WERI-Rb-1 (cell line): ENCODE measurements around the gene RTKN.
A peak's percentile ranks its signal among the peaks of the same experiment; 100 is the strongest.
"Not testable (repeated sequence)": the region's sequence is repeated elsewhere in the genome, so short reads cannot be mapped to it uniquely, and the experiment has no call there.

ENCODE experiments used
- DNase-seq: peaks from one replicate; pipeline ENCODE4 v3.0.0-alpha.2; 2020
- H3K27ac ChIP-seq: fragments of 250-450 bp; sonication (Bioruptor Pico); 2 replicates; pipeline ENCODE4 v1.5.1; 2020; ENCODE audit warnings: mild to moderate bottlenecking, moderate library complexity
- H3K27me3 ChIP-seq: fragments of 250-450 bp; sonication (Bioruptor Pico); 2 replicates; pipeline ENCODE4 v1.5.1; 2021; ENCODE audit warnings: mild to moderate bottlenecking, low read depth, moderate library complexity; ENCODE audit not compliant: insufficient read depth, severe bottlenecking
- H3K36me3 ChIP-seq: fragments of 250-450 bp; sonication (Bioruptor Pico); 2 replicates; pipeline ENCODE4 v1.5.1; 2020; ENCODE audit warnings: mild to moderate bottlenecking, moderate library complexity
- H3K4me3 ChIP-seq: 2 replicates; pipeline ENCODE4 v1.5.1; 2011; ENCODE audit warnings: low read depth, mild to moderate bottlenecking, control low read depth, low read length
- H3K9me3 ChIP-seq: fragments of 250-450 bp; sonication (Bioruptor Pico); 2 replicates; pipeline ENCODE4 v1.5.1; 2021; ENCODE audit warnings: mild to moderate bottlenecking, moderate library complexity; ENCODE audit not compliant: severe bottlenecking
- CTCF ChIP-seq: IDR thresholded peaks from 2 replicates; pipeline ENCODE4 v1.5.1; 2011; ENCODE audit warnings: low read depth, mild to moderate bottlenecking, control low read depth, inconsistent platforms, low read length

RTKN gene

GRCh38 chr2:74425523-74425922 lies 16.2 kb downstream of the RTKN start:
- TF ChIP-seq CTCF, result no peak
- Histone ChIP-seq H3K4me3 (no peak overlapping the region), H3K27me3 (no peaks in the 10 kb centered on the region), H3K27ac (no peak overlapping the region), H3K36me3 (peaks cover 46% of the 10 kb centered on the region), H3K9me3 (no peaks in the 10 kb centered on the region)
- no peak for DNase-seq

- DNase-seq, result no peak
- Histone ChIP-seq H3K9me3 (no peaks in the 10 kb centered on the region), H3K27ac (no peak overlapping the region), H3K36me3 (peaks cover 41% of the 10 kb centered on the region), H3K4me3 (no peak overlapping the region), H3K27me3 (no peaks in the 10 kb centered on the region)
- TF ChIP-seq CTCF, result no peak
Measured at GRCh38 chr2:74424995-74425406, 16.7 kb downstream of the RTKN start.

DNA sequence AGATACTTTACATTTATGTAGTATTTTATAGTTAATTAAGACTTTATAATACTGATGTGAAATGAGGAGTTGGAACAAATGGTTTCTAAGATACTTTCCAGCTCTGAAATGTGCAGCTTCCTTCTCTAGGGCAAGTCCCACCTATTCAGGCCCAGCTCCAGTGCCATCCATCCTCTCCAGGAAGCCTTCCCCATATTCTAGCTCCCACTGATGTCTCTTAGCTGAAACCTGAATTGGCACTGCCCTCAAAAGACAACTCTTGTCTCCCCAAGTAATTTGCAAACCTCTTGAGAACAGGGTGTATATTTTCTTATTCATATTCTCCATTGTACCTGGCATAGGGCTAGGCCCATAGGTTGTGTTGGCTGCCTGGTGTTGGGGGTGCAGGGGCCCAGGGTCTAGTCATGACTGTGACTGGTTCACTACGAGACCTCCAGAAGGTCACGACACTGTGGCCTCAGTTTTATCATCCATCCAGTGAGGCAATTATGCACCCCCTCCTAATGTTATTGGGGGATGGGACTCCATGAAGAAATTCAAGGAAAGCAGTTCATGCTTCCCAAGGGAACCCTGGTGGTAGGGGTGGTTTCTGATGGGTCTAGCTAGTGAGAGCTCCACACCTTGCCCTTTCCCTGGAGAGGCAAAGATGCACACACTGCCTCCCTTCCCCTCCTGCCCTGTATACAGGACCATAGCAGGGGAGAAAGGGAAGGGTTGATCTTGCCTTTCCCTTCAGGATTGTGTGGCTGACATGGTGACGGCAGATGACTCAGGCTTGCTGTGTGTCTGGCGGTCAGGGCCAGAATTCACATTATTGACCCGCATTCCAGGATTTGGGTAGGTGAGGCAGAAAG lies 17.4 kb downstream of the RTKN start:
- H3K4me3 ChIP-seq, result no peak overlapping the region
- peaks cover 35% of the 10 kb centered on the region for H3K36me3 ChIP-seq
- no peak overlapping the region for H3K27ac ChIP-seq
- no peak for TF ChIP-seq CTCF
- DNase-seq, result no peak
- H3K9me3 ChIP-seq, result no peaks in the 10 kb centered on the region
- H3K27me3 ChIP-seq, result no peaks in the 10 kb centered on the region

DNA sequence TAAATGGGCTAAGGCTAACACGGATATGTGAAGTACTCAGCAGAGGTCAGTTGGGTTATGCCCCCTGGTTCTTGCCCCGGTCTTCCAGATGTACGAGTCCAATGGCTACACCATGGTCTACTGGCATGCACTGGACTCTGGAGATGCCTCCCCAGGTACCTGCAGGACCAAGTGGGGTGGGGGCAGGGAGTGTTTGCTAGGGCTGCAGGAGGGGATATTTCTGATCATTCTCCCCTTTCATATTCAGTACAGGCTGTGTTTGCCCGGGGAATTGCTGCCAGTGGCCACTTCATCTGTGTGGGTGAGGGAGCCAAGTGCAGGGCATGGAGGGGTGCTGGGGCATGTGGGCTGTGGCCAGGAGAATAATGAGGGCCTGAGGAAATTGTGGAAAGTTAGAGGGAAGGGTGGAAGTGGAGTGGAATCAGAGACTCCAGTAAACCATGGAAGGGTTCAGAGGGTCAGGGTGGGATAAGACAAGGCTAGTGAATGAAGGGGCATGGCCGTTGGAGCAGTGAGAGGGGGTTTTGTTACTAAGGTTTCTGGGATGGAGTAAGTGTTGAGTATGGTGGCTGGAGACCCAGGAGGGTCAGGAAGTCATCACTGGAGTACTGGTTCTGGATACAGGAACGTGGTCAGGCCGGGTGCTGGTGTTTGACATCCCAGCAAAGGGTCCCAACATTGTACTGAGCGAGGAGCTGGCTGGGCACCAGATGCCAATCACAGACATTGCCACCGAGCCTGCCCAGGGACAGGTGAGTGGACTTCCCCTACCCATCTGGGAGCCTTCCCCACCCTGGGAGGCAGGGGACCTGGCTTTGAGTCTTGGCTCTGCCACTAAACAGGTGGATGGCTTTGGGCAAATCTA lies 18.3 kb downstream of the RTKN start:
- Histone ChIP-seq H3K27ac (no peak overlapping the region), H3K9me3 (no peaks in the 10 kb centered on the region), H3K36me3 (peaks cover 26% of the 10 kb centered on the region), H3K4me3 (no peak overlapping the region), H3K27me3 (no peaks in the 10 kb centered on the region)
- DNase-seq, result no peak
- no peak for TF ChIP-seq CTCF

- no peaks in the 10 kb centered on the region for H3K27me3 ChIP-seq
- peak within 1 kb of the TSS; percentile 83 for H3K27ac ChIP-seq
- H3K36me3 ChIP-seq, result peaks cover 12% of the 10 kb centered on the region
- TF ChIP-seq CTCF, result no peak
- peak; percentile 96 for DNase-seq
- H3K4me3 ChIP-seq, result peak within 1 kb of the TSS; percentile 88
- no peaks in the 10 kb centered on the region for H3K9me3 ChIP-seq
Measured at GRCh38 chr2:74421221-74421870, 20.4 kb downstream of the RTKN start, which contains the start of the genes C2orf81 and WDR54. TSS of gene C2orf81 (minus strand) at chr2:74421619. CDS start at chr2:74421560, 59 bp downstream. TSS of gene WDR54 (plus strand) at chr2:74421730. CDS start at chr2:74422154, 424 bp downstream.

- peak overlapping the region; percentile 83 for H3K27ac ChIP-seq
- H3K4me3 ChIP-seq, result peak overlapping the region; percentile 88
- not testable (repeated sequence) for H3K9me3 ChIP-seq, DNase-seq, H3K27me3 ChIP-seq
- peaks cover 10% of the 10 kb centered on the region; the same call in 1 of the 2 replicates for H3K36me3 ChIP-seq
Measured at GRCh38 chr2:74420443-74421103, 21.2 kb downstream of the RTKN start.
